IMR-90 (cell line): ENCODE measurements around the gene CAMTA1. TPM values are rescaled to one million over a fixed set of nuclear protein-coding genes. Genes with fewer than 3 reads are reported as not detected.
A peak's percentile ranks its signal among the peaks of the same experiment; 100 is the strongest.

Source experiments
- ATAC-seq: fragments of 200-7000 bp; cut with Tn5 transposase; 2 replicates; pipeline ENCODE4 v1.9.1; 2020; ENCODE audit warnings: low read depth, mild to moderate bottlenecking, moderate library complexity
- BruUV-seq: library from RNA; stranded (reverse); fragments of 400-500 nt; replicated peaks from 2 replicates; lab custom pipeline; 2021; lab: Mats Ljungman, UMichigan
- CTCF ChIA-PET: fragments of 300-600 bp; formaldehyde crosslinking; extraction: SDS; loops from one replicate; lab custom pipeline; 2021; ENCODE audit warnings: antibody characterized with exemption; lab: Yijun Ruan, JAX
- POLR2A ChIA-PET: fragments of 300-600 bp; sonication (Branson Sonifier 250); formaldehyde crosslinking; loops from one replicate; lab custom pipeline; 2022; ENCODE audit warnings: antibody characterized with exemption; ENCODE audit not compliant: unreplicated experiment; lab: Charles Lee
- DNase-seq: peaks from one replicate; pipeline ENCODE4 v3.0.0; 2013
- H2AFZ ChIP-seq: replicated peaks from 2 replicates; pipeline ENCODE3; 2013; ENCODE audit warnings: low read length, mild to moderate bottlenecking; ENCODE audit not compliant: poor library complexity
- H2AK5ac ChIP-seq: 2 replicates; pipeline ENCODE4 v1.6.1; 2013; ENCODE audit warnings: low read depth, low read length, inconsistent platforms
- H2AK9ac ChIP-seq: replicated peaks from 2 replicates; pipeline ENCODE3; 2013; ENCODE audit warnings: mild to moderate bottlenecking, low read depth, low read length, moderate library complexity; ENCODE audit not compliant: poor library complexity
- H2BK120ac ChIP-seq: 2 replicates; pipeline ENCODE4 v1.6.1; 2013; ENCODE audit warnings: low read depth, low read length, inconsistent platforms
- H2BK15ac ChIP-seq: 3 replicates; pipeline ENCODE4 v1.6.1; 2013; ENCODE audit warnings: low read depth, low read length, inconsistent platforms
- H2BK20ac ChIP-seq: 2 replicates; pipeline ENCODE4 v1.6.1; 2013; ENCODE audit warnings: low read depth, mild to moderate bottlenecking, inconsistent platforms, low read length, moderate library complexity
- H2BK5ac ChIP-seq: 2 replicates; pipeline ENCODE4 v1.6.1; 2013; ENCODE audit warnings: mild to moderate bottlenecking, low read depth, low read length, inconsistent platforms; ENCODE audit not compliant: poor library complexity, severe bottlenecking
- H3K14ac ChIP-seq: replicated peaks from 2 replicates; pipeline ENCODE4 v1.6.1; 2013; ENCODE audit warnings: low read depth, low read length, inconsistent platforms
- H3K18ac ChIP-seq: 2 replicates; pipeline ENCODE4 v1.6.1; 2013; ENCODE audit warnings: low read depth, low read length, control low read depth
- H3K23ac ChIP-seq: 2 replicates; pipeline ENCODE4 v1.6.1; 2013; ENCODE audit warnings: low read depth, low read length, inconsistent platforms
- H3K27ac ChIP-seq: 2 replicates; pipeline ENCODE4 v1.5.1; 2013; ENCODE audit warnings: mild to moderate bottlenecking, control low read depth, low read length; ENCODE audit not compliant: insufficient read depth
- H3K27me3 ChIP-seq: 2 replicates; pipeline ENCODE4 v1.6.1; 2013; ENCODE audit warnings: low read length; ENCODE audit not compliant: control insufficient read depth, insufficient read depth
- H3K36me3 ChIP-seq: 2 replicates; pipeline ENCODE4 v1.6.1; 2013; ENCODE audit warnings: low read length, mixed read lengths; ENCODE audit not compliant: control insufficient read depth, insufficient read depth
- H3K4ac ChIP-seq: 2 replicates; pipeline ENCODE4 v1.6.1; 2013; ENCODE audit warnings: low read depth, low read length, inconsistent platforms
- H3K4me1 ChIP-seq: 2 replicates; pipeline ENCODE4 v1.6.1; 2013; ENCODE audit warnings: low read length, mixed read lengths; ENCODE audit not compliant: control insufficient read depth, insufficient read depth
- H3K4me2 ChIP-seq: 2 replicates; pipeline ENCODE4 v1.6.1; 2013; ENCODE audit warnings: low read depth, mild to moderate bottlenecking, control low read depth, low read length, moderate library complexity
- H3K4me3 ChIP-seq: 2 replicates; pipeline ENCODE4 v1.5.1; 2013; ENCODE audit warnings: low read depth, mild to moderate bottlenecking, control low read depth, low read length, moderate library complexity; ENCODE audit not compliant: insufficient read depth
- H3K56ac ChIP-seq: 2 replicates; pipeline ENCODE4 v1.6.1; 2013; ENCODE audit warnings: low read length, inconsistent platforms; ENCODE audit not compliant: insufficient read depth; ENCODE audit errors: extremely low read depth
- H3K79me1 ChIP-seq, 2 experiments: 2 replicates each; pipeline ENCODE4 v1.6.1; 2013; ENCODE audit warnings: low read length in 2 of 2, inconsistent platforms in 1 of 2, low read depth in 1 of 2
- H3K9ac ChIP-seq: 2 replicates; pipeline ENCODE4 v1.6.1; 2013; ENCODE audit warnings: low read depth, low read length, control low read depth
- H3K9me1 ChIP-seq: 2 replicates; pipeline ENCODE4 v1.6.1; 2013; ENCODE audit warnings: low read length, inconsistent platforms; ENCODE audit not compliant: insufficient read depth
- H3K9me3 ChIP-seq: 2 replicates; pipeline ENCODE4 v1.6.1; 2013; ENCODE audit warnings: low read length; ENCODE audit not compliant: control insufficient read depth, insufficient read depth
- H4K20me1 ChIP-seq: 2 replicates; pipeline ENCODE4 v1.6.1; 2013; ENCODE audit warnings: low read length, inconsistent platforms; ENCODE audit not compliant: insufficient read depth
- H4K5ac ChIP-seq: 2 replicates; pipeline ENCODE4 v1.6.1; 2013; ENCODE audit warnings: mild to moderate bottlenecking, low read depth, low read length, control low read depth
- H4K8ac ChIP-seq, 2 experiments: 2 replicates each; pipeline ENCODE4 v1.6.1; 2013; ENCODE audit warnings: low read depth in 2 of 2, low read length in 2 of 2, control low read depth in 1 of 2, inconsistent platforms in 1 of 2
- H4K91ac ChIP-seq: 2 replicates; pipeline ENCODE4 v1.6.1; 2013; ENCODE audit warnings: low read depth, low read length, inconsistent platforms; ENCODE audit not compliant: insufficient read depth
- BHLHE40 ChIP-seq: fragments of 150-350 bp; IDR thresholded peaks from 2 replicates; pipeline ENCODE4 v1.6.1; 2016; ENCODE audit warnings: mild to moderate bottlenecking, low read depth, low read length
- CEBPB ChIP-seq: IDR thresholded peaks from 2 replicates; pipeline ENCODE4 v1.6.1; 2012; ENCODE audit warnings: low read depth, low read length, improper control_type of control experiment
- CHD1 ChIP-seq: IDR thresholded peaks from 2 replicates; pipeline ENCODE4 v1.6.1; 2012; ENCODE audit warnings: low read depth, low read length, improper control_type of control experiment
- CTCF ChIP-seq: conservative IDR thresholded peaks from 2 replicates; pipeline ENCODE4 v1.5.1; 2012; ENCODE audit warnings: mild to moderate bottlenecking, low read depth, low read length, improper control_type of control experiment
- FOS ChIP-seq: fragments of 150-350 bp; IDR thresholded peaks from 2 replicates; pipeline ENCODE4 v1.6.1; 2016; ENCODE audit warnings: low read depth, low read length
- MAFK ChIP-seq: IDR thresholded peaks from 2 replicates; pipeline ENCODE4 v1.6.1; 2012; ENCODE audit warnings: low read depth, low read length, improper control_type of control experiment
- MAZ ChIP-seq: IDR thresholded peaks from 2 replicates; pipeline ENCODE4 v1.6.1; 2012; ENCODE audit warnings: low read depth, mild to moderate bottlenecking, low read length, improper control_type of control experiment, moderate library complexity, borderline replicate concordance
- MXI1 ChIP-seq: IDR thresholded peaks from 2 replicates; pipeline ENCODE4 v1.6.1; 2012; ENCODE audit warnings: low read depth, mild to moderate bottlenecking, low read length, moderate library complexity, borderline replicate concordance
- NFE2L2 ChIP-seq: fragments of 150-350 bp; IDR thresholded peaks from 2 replicates; pipeline ENCODE4 v1.6.1; 2016; ENCODE audit warnings: low read depth, mild to moderate bottlenecking, low read length
- POLR2A ChIP-seq: IDR thresholded peaks from 2 replicates; pipeline ENCODE4 v1.6.1; 2012; ENCODE audit warnings: mild to moderate bottlenecking, low read depth, low read length
- RAD21 ChIP-seq: IDR thresholded peaks from 2 replicates; pipeline ENCODE4 v1.6.1; 2012; ENCODE audit warnings: low read length, improper control_type of control experiment
- RCOR1 ChIP-seq: IDR thresholded peaks from 2 replicates; pipeline ENCODE4 v1.6.1; 2012; ENCODE audit warnings: mild to moderate bottlenecking, low read length, improper control_type of control experiment; ENCODE audit not compliant: insufficient replicate concordance
- RFX5 ChIP-seq: IDR thresholded peaks from 2 replicates; pipeline ENCODE4 v1.8.0; 2012; ENCODE audit warnings: low read depth, mild to moderate bottlenecking, low read length, moderate library complexity
- SMC3 ChIP-seq: fragments of 150-350 bp; IDR thresholded peaks from 2 replicates; pipeline ENCODE4 v1.6.1; 2016; ENCODE audit warnings: low read depth, mild to moderate bottlenecking, antibody characterized with exemption, low read length, moderate library complexity
- WGBS, 2 experiments: methylation state at CpG; one replicate each; pipeline versions ENCODE4 v1.1.5 to v1.1.7; 2013; ENCODE audit warnings: missing lambda C conversion rate in 2 of 2; ENCODE audit not compliant: insufficient read length in 1 of 2; ENCODE audit errors: extremely low coverage in 2 of 2; 5-methylcytosine and 5-hydroxymethylcytosine counted together
- dilution Hi-C: fragments of 300-500 bp; cut with HindIII; formaldehyde crosslinking; loops from one replicate; pipeline ENCODE4 v1.14.3; 2018; ENCODE audit warnings: low sequenced_read_pairs; ENCODE audit not compliant: unreplicated experiment
- in situ Hi-C: fragments of 300-500 bp; cut with MboI; formaldehyde crosslinking; loops from 3 replicates; pipeline ENCODE4 v1.14.3; 2019; ENCODE audit warnings: low sequenced_read_pairs, inconsistent platforms, mixed read lengths
- intact Hi-C: fragments of 100-400 bp; cut with micrococcal nuclease; formaldehyde crosslinking; loops from 2 replicates; pipeline ENCODE4 v1.10.0; 2022
- polyA plus RNA-seq, 3 experiments: library from polyadenylated mRNA; depleted of rRNA; stranded (reverse); fragments of >200 nt; gene quantifications; 2 replicates each; pipeline ENCODE4 v1.2.3, GENCODE V29; 2012; ENCODE audit warnings: low replicate concordance in 1 of 3
- total RNA-seq: library from RNA; depleted of rRNA; stranded (reverse); fragments of >200 nt; gene quantifications from 2 replicates; pipeline ENCODE4 v1.2.3, GENCODE V29; 2012
- TF ChIP-seq, protein P1 (sequence below): fragments of 150-350 bp; IDR thresholded peaks from 2 replicates; pipeline ENCODE4 v1.6.1; 2017; ENCODE audit warnings: mild to moderate bottlenecking, antibody characterized with exemption, low read length, low read depth
- TF ChIP-seq, protein P2 (sequence below): fragments of 150-350 bp; IDR thresholded peaks from 2 replicates; pipeline ENCODE4 v1.6.1; 2016; ENCODE audit warnings: low read depth, mild to moderate bottlenecking, low read length, moderate library complexity, borderline replicate concordance

The CAMTA1 gene
- total and polyA plus RNA-seq, 2 of the 4 experiments (the other 2 are of a cell fraction): 35.5 to 74.3 TPM

GRCh38 chr1:7503691-7504437 lies 718.6 kb downstream of the CAMTA1 start:
- no peak overlapping the region for H4K8ac ChIP-seq
- no peak overlapping the region for H2AK5ac ChIP-seq
- peaks cover 4% of the 10 kb centered on the region; the same call in 1 of the 2 replicates for H3K4me1 ChIP-seq
- H2AFZ ChIP-seq: peak overlapping the region; percentile 21
- dilution Hi-C loops (no loop called here), in situ Hi-C loops (no loop called here), intact Hi-C loops (no loop called here)
- ChIA-PET POLR2A (no interaction called here), CTCF (no interaction called here)
- H3K79me1 ChIP-seq: no peaks in the 10 kb centered on the region
- H4K91ac ChIP-seq: no peak overlapping the region
- H3K4me3 ChIP-seq: no peak overlapping the region
- no peak overlapping the region for H2AK9ac ChIP-seq
- H2BK15ac ChIP-seq: no peak overlapping the region
- no peak overlapping the region for H3K23ac ChIP-seq
- H3K18ac ChIP-seq: no peak overlapping the region
- WGBS, 2 experiments: 66% methylated on average over 8 of the region's 18 CpGs; no CpG with 5 or more reads in 1 of the 2 experiments
- H3K9ac ChIP-seq: no peak overlapping the region
- H3K4ac ChIP-seq: no peak overlapping the region
- H2BK120ac ChIP-seq: no peak overlapping the region
- no peak overlapping the region for H3K27ac ChIP-seq
- no peaks in the 10 kb centered on the region for H4K20me1 ChIP-seq
- H3K36me3 ChIP-seq: no peaks in the 10 kb centered on the region
- no peak overlapping the region for H2BK5ac ChIP-seq
- no peak overlapping the region for H3K56ac ChIP-seq
- no peak overlapping the region for H4K5ac ChIP-seq
- H2BK20ac ChIP-seq: no peak overlapping the region
- no peaks in the 10 kb centered on the region for H3K9me3 ChIP-seq
- H3K9me1 ChIP-seq: no peaks in the 10 kb centered on the region
- no TSS peak for BruUV-seq
- H3K14ac ChIP-seq: no peak overlapping the region
- TF ChIP-seq CEBPB (no peak), CTCF (no peak), RCOR1 (no peak), MXI1 (no peak), MAFK (no peak), RAD21 (no peak), RFX5 (no peak), BHLHE40 (no peak), POLR2A (no peak), CHD1 (no peak), MAZ (no peak), SMC3 (no peak), FOS (no peak), NFE2L2 (no peak)
- TF ChIP-seq, protein P1, sequence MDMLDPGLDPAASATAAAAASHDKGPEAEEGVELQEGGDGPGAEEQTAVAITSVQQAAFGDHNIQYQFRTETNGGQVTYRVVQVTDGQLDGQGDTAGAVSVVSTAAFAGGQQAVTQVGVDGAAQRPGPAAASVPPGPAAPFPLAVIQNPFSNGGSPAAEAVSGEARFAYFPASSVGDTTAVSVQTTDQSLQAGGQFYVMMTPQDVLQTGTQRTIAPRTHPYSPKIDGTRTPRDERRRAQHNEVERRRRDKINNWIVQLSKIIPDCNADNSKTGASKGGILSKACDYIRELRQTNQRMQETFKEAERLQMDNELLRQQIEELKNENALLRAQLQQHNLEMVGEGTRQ: no peak
- TF ChIP-seq, protein P2, sequence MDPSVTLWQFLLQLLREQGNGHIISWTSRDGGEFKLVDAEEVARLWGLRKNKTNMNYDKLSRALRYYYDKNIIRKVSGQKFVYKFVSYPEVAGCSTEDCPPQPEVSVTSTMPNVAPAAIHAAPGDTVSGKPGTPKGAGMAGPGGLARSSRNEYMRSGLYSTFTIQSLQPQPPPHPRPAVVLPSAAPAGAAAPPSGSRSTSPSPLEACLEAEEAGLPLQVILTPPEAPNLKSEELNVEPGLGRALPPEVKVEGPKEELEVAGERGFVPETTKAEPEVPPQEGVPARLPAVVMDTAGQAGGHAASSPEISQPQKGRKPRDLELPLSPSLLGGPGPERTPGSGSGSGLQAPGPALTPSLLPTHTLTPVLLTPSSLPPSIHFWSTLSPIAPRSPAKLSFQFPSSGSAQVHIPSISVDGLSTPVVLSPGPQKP: no peak
- no peak overlapping the region for H3K4me2 ChIP-seq
- DNase-seq: no peak
- no peak for ATAC-seq
- H3K27me3 ChIP-seq: no peaks in the 10 kb centered on the region
